Measurements from ENCODE around the gene LIMS4. TPM values are rescaled to one million over a fixed set of nuclear protein-coding genes. Genes with fewer than 3 reads are reported as not detected.

Gene LIMS4
- polyA plus RNA-seq, 6 donors from 2014 or later, result 0.58 to 1.6 (median 0.86) TPM

Other genes with a start within 250 kb of the LIMS4 start
- gene RGPD6, start 104.4 kb upstream of the LIMS4 start, polyA plus RNA-seq (ENCODE audit: low read depth in 6 of 6), result 1 to 10 TPM; 1.6 to 8.9 (median 5.4) TPM
- gene BUB1, start 205.2 kb upstream of the LIMS4 start, polyA plus RNA-seq (ENCODE audit: low read depth in 6 of 6), result 1 to 10 TPM in 2 of 6 donors, under 1 TPM in 3, not detected in 1; 0.63 to 1.8 (median 0.97) TPM

Data from naive B cell (primary cell).